ENCODE data around the gene NECAB2.

Gene NECAB2

DNA sequence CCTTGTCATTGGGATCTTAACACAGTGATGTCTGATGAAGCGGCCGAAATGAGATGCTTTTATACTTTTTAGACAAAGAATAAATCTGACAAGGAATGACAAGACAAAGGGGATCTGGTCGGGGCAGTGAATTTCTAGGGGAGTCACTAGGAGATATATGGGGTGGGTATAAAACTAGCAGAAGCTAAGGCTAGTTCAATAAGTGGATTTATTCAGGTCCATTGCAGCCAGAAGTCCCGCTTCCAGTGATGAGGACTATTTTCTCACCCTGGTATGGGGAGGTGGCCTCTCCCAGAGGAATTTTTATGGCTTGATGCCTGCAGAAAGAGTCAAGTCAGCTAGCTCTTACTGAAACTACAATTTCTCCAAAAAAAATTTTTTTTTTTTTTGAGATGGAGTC, 50.7 kb downstream of the NECAB2 start:
- no peak for DNase-seq (ENCODE audit: low read depth in 2 of 3, low spot score in 1 of 3)

GRCh38 chr16:84020353-84020752, 52.3 kb downstream of the NECAB2 start:
- DNase-seq (ENCODE audit: low read depth in 2 of 3, low spot score in 1 of 3): no peak

DNA sequence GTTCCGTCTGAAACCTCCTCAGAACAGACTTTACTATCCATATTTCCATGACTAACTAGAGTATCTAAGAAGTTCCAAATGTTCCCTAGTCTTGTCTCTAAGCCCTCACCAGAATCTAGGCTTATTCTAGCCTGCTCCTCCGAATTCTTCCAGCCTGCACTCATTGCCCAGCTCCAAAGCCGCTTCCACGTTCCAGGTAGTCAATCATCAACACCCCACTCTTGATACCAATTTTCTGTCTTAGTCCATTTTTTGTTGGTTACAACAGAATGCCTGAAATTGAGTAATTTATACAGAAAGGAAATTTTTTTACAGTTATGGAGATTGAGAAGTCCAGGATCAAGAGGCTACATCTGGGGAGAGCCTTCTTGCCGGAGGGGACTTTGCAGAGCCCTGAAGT, 53.4 kb downstream of the NECAB2 start:
- DNase-seq (ENCODE audit: low read depth in 2 of 3, low spot score in 1 of 3): no peak

DNA sequence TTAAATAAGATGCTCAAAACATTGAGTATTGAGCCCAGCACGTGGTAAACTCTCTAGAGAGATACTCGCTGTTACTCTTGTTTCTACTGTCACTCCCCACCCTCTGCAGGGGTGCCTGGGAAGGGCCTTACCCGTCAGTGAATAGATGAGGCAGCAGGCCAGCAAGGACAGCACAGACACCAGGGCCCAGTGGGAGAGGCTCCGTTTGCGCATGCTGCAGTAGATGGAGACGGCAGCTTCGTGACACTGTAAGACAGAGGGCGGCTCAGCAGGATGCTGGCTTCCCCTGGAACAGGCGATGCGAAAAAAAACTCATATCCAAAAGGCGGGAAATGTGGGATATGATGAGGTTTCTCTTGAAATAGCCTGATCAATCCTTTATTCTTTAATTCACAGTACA, 54.6 kb downstream of the NECAB2 start:
- DNase-seq (ENCODE audit: low read depth in 2 of 3, low spot score in 1 of 3): no peak

GRCh38 chr16:84024854-84025253, 56.8 kb downstream of the NECAB2 start:
- DNase-seq (ENCODE audit: low read depth in 2 of 3, low spot score in 1 of 3): no peak

- DNase-seq (ENCODE audit: low read depth in 2 of 3, low spot score in 1 of 3): no peak
Observed at GRCh38 chr16:84026606-84027005, 58.6 kb downstream of the NECAB2 start.

- no peak for DNase-seq (ENCODE audit: low read depth in 2 of 3, low spot score in 1 of 3)
Observed at GRCh38 chr16:84027625-84028024, 59.6 kb downstream of the NECAB2 start.

DNA sequence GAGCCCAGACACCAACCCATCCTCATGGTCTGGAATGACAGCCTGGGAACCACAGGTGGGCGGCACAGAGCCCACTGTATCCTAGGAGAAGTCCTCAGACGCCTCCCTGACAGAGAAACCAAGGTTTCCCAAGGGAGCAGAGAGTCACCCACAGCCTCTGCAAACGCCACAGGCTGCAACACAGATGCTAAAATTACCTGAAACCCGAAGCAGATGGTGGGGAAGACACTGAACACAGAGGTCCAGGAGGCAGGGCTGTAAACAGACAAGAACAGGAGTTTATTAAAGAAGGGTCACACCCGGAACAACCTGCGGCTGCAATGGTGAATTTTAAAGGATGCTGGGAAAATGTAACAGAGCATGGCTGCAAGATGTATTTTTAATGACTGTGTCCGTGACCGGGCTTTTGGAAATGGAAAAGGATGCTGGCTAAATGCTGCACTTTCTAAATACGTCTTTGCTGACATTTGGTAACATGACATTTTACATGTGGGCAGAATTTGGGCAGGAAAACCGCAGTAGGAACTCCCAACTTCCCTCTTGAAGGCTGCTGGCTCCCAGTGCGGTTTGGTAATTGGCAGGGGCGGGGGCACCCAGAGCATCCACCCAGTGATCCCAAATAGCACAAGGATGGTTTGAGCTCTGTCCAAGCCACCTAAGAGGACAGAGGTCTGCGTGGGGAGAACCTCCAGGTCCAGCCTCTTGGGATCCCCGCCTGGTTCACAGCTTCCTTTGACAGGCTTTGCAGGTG, 61.4 kb downstream of the NECAB2 start:
- no peak for DNase-seq (ENCODE audit: low read depth in 2 of 3, low spot score in 1 of 3)

- DNase-seq (ENCODE audit: low read depth in 2 of 3, low spot score in 1 of 3): no peak
Observed at GRCh38 chr16:84031556-84031955, 63.5 kb downstream of the NECAB2 start.

DNA sequence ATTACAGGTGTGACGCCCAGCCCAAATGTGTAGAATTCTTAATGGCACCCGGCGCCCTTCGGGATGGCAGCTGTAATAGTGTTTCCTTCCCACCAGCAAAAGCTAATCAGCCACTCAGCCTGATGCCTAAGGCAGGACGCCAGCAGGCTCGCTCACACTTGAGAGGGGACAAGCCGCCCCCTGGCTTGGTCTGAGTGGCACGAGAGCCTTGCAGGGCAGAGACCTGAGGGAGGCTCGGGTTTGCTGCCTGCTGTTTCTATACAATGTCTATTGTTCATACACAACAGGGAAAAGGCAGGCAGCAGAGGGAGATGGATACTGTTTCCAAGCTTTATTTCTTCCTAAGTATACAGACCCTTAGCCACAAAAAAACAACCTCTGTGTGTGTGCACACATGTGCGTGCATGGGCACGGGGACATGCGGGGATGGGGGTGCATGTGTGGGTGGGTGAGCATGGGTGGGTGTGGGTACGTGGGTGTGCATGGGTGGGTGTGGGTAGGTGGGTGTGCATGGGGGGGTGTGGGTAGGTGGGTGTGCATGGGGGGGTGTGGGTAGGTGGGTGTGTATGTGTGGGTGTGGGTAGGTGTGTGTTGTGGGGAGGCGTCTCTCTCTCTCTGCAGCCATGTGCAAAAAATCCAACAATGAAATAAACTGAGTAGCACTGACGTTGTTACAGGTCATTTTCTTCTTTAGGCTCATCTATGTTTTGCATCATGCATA, 64.6 kb downstream of the NECAB2 start:
- DNase-seq (ENCODE audit: low read depth in 2 of 3, low spot score in 1 of 3): no peak

- DNase-seq (ENCODE audit: low read depth in 2 of 3, low spot score in 1 of 3): no peak
Observed at GRCh38 chr16:84033251-84034195, 65.5 kb downstream of the NECAB2 start.

DNA sequence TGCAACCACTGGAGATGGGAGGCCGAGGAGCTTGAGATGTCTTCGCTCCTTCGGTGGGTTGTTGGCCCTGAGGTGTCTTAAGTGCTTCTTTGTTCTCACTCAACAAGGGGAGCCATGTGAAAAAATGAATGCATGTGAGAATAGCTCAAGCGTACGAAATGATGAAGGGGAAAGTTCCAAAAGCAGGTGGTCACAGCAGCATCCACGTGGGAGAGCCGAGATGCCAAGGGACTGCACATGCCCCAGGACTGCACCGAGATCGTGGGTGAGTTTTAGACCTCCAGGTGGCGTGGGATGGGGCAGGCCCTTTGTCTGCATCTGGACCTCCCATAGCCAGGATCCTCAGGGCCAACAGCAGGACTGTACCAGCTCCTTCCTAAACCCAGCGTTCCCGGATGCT, 66.5 kb downstream of the NECAB2 start:
- DNase-seq (ENCODE audit: low read depth in 2 of 3, low spot score in 1 of 3): no peak

GRCh38 chr16:84036131-84036530, 68.1 kb downstream of the NECAB2 start:
- no peak for DNase-seq (ENCODE audit: low read depth in 2 of 3, low spot score in 1 of 3)

DNA sequence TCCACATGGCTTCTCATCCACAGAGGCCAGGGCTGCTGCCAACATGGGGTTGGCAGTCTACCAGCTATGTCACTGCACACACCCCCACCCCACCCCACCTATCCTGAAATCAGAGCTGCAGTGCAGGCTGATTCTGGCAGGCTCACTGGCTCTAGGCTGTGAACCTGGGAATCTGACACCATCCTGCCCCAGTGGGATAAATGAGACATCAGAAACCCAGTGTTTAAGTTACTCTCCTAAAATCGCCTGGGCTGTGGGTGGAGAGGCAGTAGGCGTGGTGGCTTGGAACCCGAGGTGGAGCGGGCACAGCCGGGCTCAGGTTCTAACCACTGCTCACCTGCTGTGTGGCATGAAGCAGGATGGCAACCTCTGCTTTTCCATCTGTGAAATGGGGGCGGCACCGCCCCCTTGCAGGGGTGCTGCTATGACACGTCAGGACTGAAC, 69.0 kb downstream of the NECAB2 start:
- DNase-seq (ENCODE audit: low read depth in 2 of 3, low spot score in 1 of 3): no peak

GRCh38 chr16:84038469-84038868, 70.4 kb downstream of the NECAB2 start:
- no peak for DNase-seq (ENCODE audit: low read depth in 2 of 3, low spot score in 1 of 3)

- DNase-seq (ENCODE audit: low read depth in 2 of 3, low spot score in 1 of 3): no peak
Observed at GRCh38 chr16:84039696-84040095, 71.7 kb downstream of the NECAB2 start.

DNA sequence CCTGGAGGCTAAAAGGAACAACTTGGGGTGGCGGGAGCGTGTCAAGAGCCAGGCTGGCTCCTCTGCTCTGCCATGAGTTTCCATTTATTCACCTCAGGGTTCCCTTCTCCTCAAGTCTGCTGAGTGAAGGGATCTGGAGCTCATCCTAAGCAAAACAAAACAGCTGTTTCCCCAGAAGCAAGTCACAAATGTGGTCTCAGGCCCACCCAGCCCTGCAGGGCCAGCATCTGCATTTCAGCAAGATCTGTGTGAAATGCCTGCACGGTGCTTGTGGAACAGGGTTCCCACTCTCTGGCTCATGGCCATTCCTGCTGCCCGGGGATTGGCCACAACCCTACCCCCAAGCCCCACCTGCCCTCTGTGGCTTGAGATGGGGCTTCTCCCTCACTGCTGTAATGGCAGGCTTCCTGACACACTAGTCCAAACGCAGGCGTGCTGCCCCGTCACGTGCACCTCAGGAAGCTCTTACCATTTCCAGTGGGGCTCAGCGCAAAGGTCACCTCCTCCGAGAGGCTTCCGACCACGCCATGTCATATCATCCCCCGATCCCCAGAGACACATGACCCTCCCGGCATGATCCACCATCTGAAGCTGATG, 72.3 kb downstream of the NECAB2 start:
- no peak for DNase-seq (ENCODE audit: low read depth in 2 of 3, low spot score in 1 of 3)

GRCh38 chr16:84040823-84041820, 73.1 kb downstream of the NECAB2 start:
- DNase-seq (ENCODE audit: low read depth in 2 of 3, low spot score in 1 of 3): no peak

- no peak for DNase-seq (ENCODE audit: low read depth in 2 of 3, low spot score in 1 of 3)
Observed at GRCh38 chr16:84041881-84042280, 73.8 kb downstream of the NECAB2 start.

DNA sequence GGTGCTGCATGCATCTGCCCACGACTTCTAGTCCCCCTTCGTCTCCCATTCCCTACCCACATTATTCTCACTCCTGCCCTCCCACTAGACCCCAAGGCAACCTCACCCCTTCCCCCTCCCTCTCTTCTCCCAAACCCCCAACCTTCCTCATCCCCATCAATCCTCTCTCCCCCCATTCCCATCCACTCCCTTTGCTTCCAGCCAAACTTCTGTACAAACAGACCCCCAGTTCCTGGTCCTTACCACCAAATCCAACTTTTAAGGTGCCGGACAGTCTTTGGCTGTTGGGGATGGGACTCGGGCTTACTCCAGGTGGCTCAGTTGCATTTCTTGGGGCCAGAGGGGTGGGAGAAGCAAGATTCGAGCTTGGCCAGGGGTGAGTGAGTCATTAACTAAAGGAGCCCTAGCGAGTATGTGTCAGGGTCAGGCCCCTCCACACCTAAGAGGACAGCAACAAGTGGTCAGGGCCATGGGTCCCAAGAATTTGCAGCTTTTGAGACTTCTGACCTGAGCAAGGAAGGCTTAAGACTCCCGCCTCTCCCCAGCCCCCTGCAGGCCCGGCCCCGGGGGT, 74.3 kb downstream of the NECAB2 start, which contains the start of gene SLC38A8:
SLC38A8 (minus strand) TSS at position 488 of the 571 bp plus-strand sequence. CDS start 638 bp downstream, outside the sequence.
- DNase-seq (ENCODE audit: low read depth in 2 of 3, low spot score in 1 of 3): no peak
